HepG2 (cell line): ENCODE measurements around the gene CAVIN1. TPM values are rescaled to one million over a fixed set of nuclear protein-coding genes. Genes with fewer than 3 reads are reported as not detected.

Experiments used
- CBX1 ChIP-seq: IDR thresholded peaks from one replicate; pipeline ENCODE4 v1.6.1; 2016; ENCODE audit warnings: antibody characterized with exemption, low read depth
- CREM ChIP-seq, 2 experiments: sonication (generic) in 1 of 2; formaldehyde crosslinking in 1 of 2; IDR thresholded peaks; 2 replicates each; pipeline versions ENCODE4 v1.4.0 to v1.6.1; 2016 to 2020; ENCODE audit warnings: antibody characterized with exemption in 1 of 2, mild to moderate bottlenecking in 1 of 2, missing genetic modification reagents in 1 of 2
- FIP1L1 ChIP-seq: fragments of 200-400 bp; formaldehyde crosslinking; IDR thresholded peaks from 2 replicates; pipeline ENCODE4 v1.6.1; 2018; ENCODE audit warnings: low read depth, mild to moderate bottlenecking, low read length, moderate library complexity, borderline replicate concordance; ENCODE audit not compliant: insufficient read depth
- GLMP ChIP-seq: sonication (generic); formaldehyde crosslinking; IDR thresholded peaks from 2 replicates; pipeline ENCODE4 v1.9.0; 2021; ENCODE audit warnings: missing genetic modification reagents, mild to moderate bottlenecking, borderline replicate concordance
- GPN1 ChIP-seq: sonication (generic); formaldehyde crosslinking; IDR thresholded peaks from 2 replicates; pipeline ENCODE4 v1.5.1; 2020; ENCODE audit warnings: missing genetic modification reagents, borderline replicate concordance
- HMGXB3 ChIP-seq: sonication (generic); formaldehyde crosslinking; IDR thresholded peaks from 2 replicates; pipeline ENCODE4 v1.4.0; 2020; ENCODE audit warnings: missing genetic modification reagents, borderline replicate concordance
- HOXA3 ChIP-seq: sonication (generic); formaldehyde crosslinking; IDR thresholded peaks from 2 replicates; pipeline ENCODE4 v1.5.0; 2020; ENCODE audit warnings: missing genetic modification reagents
- KAT2B ChIP-seq: fragments of 150-350 bp; IDR thresholded peaks from 2 replicates; pipeline ENCODE4 v1.6.1; 2014; ENCODE audit warnings: low read depth, low read length, borderline replicate concordance
- KLF16 ChIP-seq, 2 experiments: sonication (generic) in 1 of 2; formaldehyde crosslinking in 1 of 2; IDR thresholded peaks; 2 replicates each; pipeline versions ENCODE4 v1.6.1 to v1.8.0; 2016 to 2023; ENCODE audit warnings: missing genetic modification reagents in 2 of 2, missing compliant biosample characterization in 1 of 2
- KLF9 ChIP-seq: IDR thresholded peaks from 2 replicates; pipeline ENCODE4 v1.6.1; 2016; ENCODE audit warnings: low read depth
- KMT2B ChIP-seq: IDR thresholded peaks from 2 replicates; pipeline ENCODE4 v1.6.1; 2016; ENCODE audit warnings: missing genetic modification reagents, missing compliant biosample characterization
- MIXL1 ChIP-seq: IDR thresholded peaks from 2 replicates; pipeline ENCODE4 v1.6.1; 2016
- PPARG ChIP-seq: conservative IDR thresholded peaks from 2 replicates; pipeline ENCODE4 v1.6.1; 2016; ENCODE audit warnings: missing biosample characterization, missing genetic modification reagents
- RARG ChIP-seq: sonication (generic); formaldehyde crosslinking; IDR thresholded peaks from 2 replicates; pipeline ENCODE4 v1.4.0; 2020; ENCODE audit warnings: low read depth, mild to moderate bottlenecking, missing genetic modification reagents
- SP2 ChIP-seq: sonication (generic); formaldehyde crosslinking; IDR thresholded peaks from 2 replicates; pipeline ENCODE4 v1.5.1; 2020; ENCODE audit warnings: mild to moderate bottlenecking, missing genetic modification reagents
- TBX3 ChIP-seq: fragments of 450-650 bp; IDR thresholded peaks from 2 replicates; pipeline ENCODE4 v1.6.1; 2017; ENCODE audit warnings: antibody characterized with exemption, mild to moderate bottlenecking, inconsistent platforms, borderline replicate concordance
- TEAD3 ChIP-seq: optimal IDR thresholded peaks from 2 replicates; pipeline ENCODE3; 2016; ENCODE audit warnings: borderline replicate concordance
- ZNF329 ChIP-seq: sonication (generic); formaldehyde crosslinking; IDR thresholded peaks from 2 replicates; pipeline ENCODE4 v1.9.0; 2021; ENCODE audit warnings: low read depth, mild to moderate bottlenecking, missing genetic modification reagents
- ZNF513 ChIP-seq: sonication (generic); formaldehyde crosslinking; conservative IDR thresholded peaks from 2 replicates; pipeline ENCODE4 v1.5.0; 2020; ENCODE audit warnings: missing genetic modification reagents
- ZNF557 ChIP-seq: sonication (generic); formaldehyde crosslinking; IDR thresholded peaks from 2 replicates; pipeline ENCODE4 v1.4.0; 2020; ENCODE audit warnings: missing genetic modification reagents
- ZNF607 ChIP-seq: sonication (generic); formaldehyde crosslinking; IDR thresholded peaks from 2 replicates; pipeline ENCODE4 v1.5.1; 2020; ENCODE audit warnings: missing genetic modification reagents, mild to moderate bottlenecking, borderline replicate concordance
- ZNF780A ChIP-seq: sonication (generic); formaldehyde crosslinking; IDR thresholded peaks from 2 replicates; pipeline ENCODE4 v1.8.0; 2022; ENCODE audit warnings: mild to moderate bottlenecking, missing genetic modification reagents, moderate library complexity
- polyA plus RNA-seq, 8 experiments: library from polyadenylated mRNA; depleted of rRNA in 3 of 8; stranded (reverse) in 7 of 8; unstranded in 1 of 8; fragments of >200 nt; fragmentation: Illumina TruSeq in 4 of 8; extraction: Trizol in 4 of 8; gene quantifications; 2 replicates each; pipeline versions ENCODE4 v1.2.1 to v1.2.3, GENCODE V29; 2011 to 2016; ENCODE audit warnings: low read depth in 4 of 8, missing spikeins in 1 of 8, mixed read lengths in 1 of 8; ENCODE audit not compliant: insufficient read depth in 1 of 8
- total RNA-seq, 5 experiments: library from RNA; depleted of rRNA; stranded (reverse); fragments of >200 nt; fragmentation: Illumina TruSeq; extraction: Trizol; gene quantifications; 2 replicates each; pipeline ENCODE4 v1.2.3, GENCODE V29; 2016; ENCODE audit warnings: low read depth in 1 of 5

CAVIN1 gene
- total and polyA plus RNA-seq, 2 of the 13 experiments (the other 11 are each of a cell fraction or from before 2014, with no cell fraction given): 15.9 to 25.5 TPM

- TF ChIP-seq ZNF513 (CRISPR knock-in tag) (no peak), ZNF607 (CRISPR knock-in tag) (0 out of 2 replicates have a peak, but pooled peaks have one; percentile 30), KLF9 (CRISPR knock-in tag) (0 out of 2 replicates have a peak, but pooled peaks have one; percentile 75), GPN1 (CRISPR knock-in tag) (no peak), ZNF329 (CRISPR knock-in tag) (no peak), TEAD3 (peak; percentile 14), KAT2B (no peak), RARG (CRISPR knock-in tag) (no peak), ZNF780A (CRISPR knock-in tag) (0 out of 2 replicates have a peak, but pooled peaks have one; percentile 58), PPARG (0 out of 2 replicates have a peak, but pooled peaks have one; percentile 43), KLF16 (CRISPR knock-in tag; IDR thresholded peaks at IDR 0.05) (peak; percentile 49 to 69; a peak in 2 of 4 replicates), HOXA3 (CRISPR knock-in tag) (peak; percentile 99), CBX1 (peak; percentile 34), ZNF557 (CRISPR knock-in tag) (peak; percentile 70; the same call in 1 of the 2 replicates), HMGXB3 (CRISPR knock-in tag) (peak; percentile 70), SP2 (CRISPR knock-in tag) (peak; percentile 44; the same call in 1 of the 2 replicates), GLMP (CRISPR knock-in tag) (no peak), TBX3 (no peak), CREM (IDR thresholded peaks at IDR 0.05) (no peak; the same call in 1 of the 2 replicates), CREM (CRISPR knock-in tag; IDR thresholded peaks at IDR 0.05) (no peak), MIXL1 (CRISPR knock-in tag) (peak; percentile 35; the same call in 1 of the 2 replicates), KMT2B (CRISPR knock-in tag) (peak; percentile 84), FIP1L1 (no peak)
Measured at GRCh38 chr17:42458497-42459255, 35.6 kb upstream of the CAVIN1 start, which contains the start of gene ATP6V0A1 (continued).
